HCT116 (cell line): Measurements from ENCODE around the gene PCSK6. TPM values are rescaled to one million over a fixed set of nuclear protein-coding genes. Genes with fewer than 3 reads are reported as not detected.

Experiments
- ATAC-seq: fragments of 200-7000 bp; cut with Tn5 transposase; 2 replicates; pipeline ENCODE4 v1.9.1; 2020; ENCODE audit warnings: mild to moderate bottlenecking, moderate library complexity
- BruUV-seq: library from RNA; stranded (reverse); fragments of 400-500 nt; replicated peaks from 2 replicates; lab custom pipeline; 2021; lab: Mats Ljungman, UMichigan
- CTCF ChIA-PET: fragments of 300-600 bp; sonication (Branson Sonifier 250); formaldehyde crosslinking; loops from one replicate; lab custom pipeline; 2021; ENCODE audit warnings: antibody characterized with exemption; lab: Charles Lee
- POLR2A ChIA-PET: fragments of 300-600, 350-600 bp; sonication (Branson Sonifier 250); formaldehyde crosslinking; loops from one replicate; lab custom pipeline; 2021; ENCODE audit warnings: antibody characterized with exemption; lab: Charles Lee
- RAD21 ChIA-PET, 2 experiments: fragments of 300-600 bp; sonication (Branson Sonifier 250); formaldehyde crosslinking; loops; one replicate each; lab custom pipeline; 2023; ENCODE audit warnings: low total read pairs in 2 of 2; ENCODE audit not compliant: uncharacterized antibody in 2 of 2, unreplicated experiment in 2 of 2, low non-redundant PET in 1 of 2; lab: Charles Lee
- DNase-seq: peaks from one replicate; pipeline ENCODE4 v3.0.0-alpha.2; 2010; ENCODE audit warnings: low read depth, low spot score
- H2AFZ ChIP-seq: fragments of 200-600 bp; shearing (Covaris generic), sonication (generic); 2 replicates; pipeline ENCODE4 v1.6.1; 2017; ENCODE audit warnings: low read depth, mixed run types, mixed read lengths, antibody characterized with exemption, low read length; ENCODE audit not compliant: poor library complexity, severe bottlenecking
- H3K27ac ChIP-seq: 2 replicates; pipeline ENCODE4 v1.5.1; 2012; ENCODE audit warnings: low read depth, low read length
- H3K27me3 ChIP-seq: fragments of 200-600 bp; sonication (generic); 2 replicates; pipeline ENCODE4 v1.6.1; 2016; ENCODE audit warnings: mixed run types, low read length, mixed read lengths; ENCODE audit not compliant: insufficient read depth
- H3K36me3 ChIP-seq, 2 experiments: fragments of 200-500 bp in 1 of 2; fragments of 200-600 bp in 1 of 2; sonication (Bioruptor generic) in 1 of 2; sonication (generic) in 1 of 2; 2 replicates each; pipeline versions ENCODE4 v1.5.1 to v1.6.1; 2014 to 2016; ENCODE audit warnings: low read length in 2 of 2, inconsistent platforms in 1 of 2, mixed read lengths in 1 of 2, mixed run types in 1 of 2; ENCODE audit not compliant: insufficient read depth in 2 of 2, control insufficient read depth in 1 of 2
- H3K4me1 ChIP-seq, 2 experiments: fragments of 200-600 bp in 1 of 2; sonication (generic) in 1 of 2; 2 replicates each; pipeline versions ENCODE4 v1.5.1 to v1.6.1; 2012 to 2017; ENCODE audit warnings: low read length in 2 of 2, inconsistent platforms in 1 of 2, mild to moderate bottlenecking in 1 of 2, mixed read lengths in 1 of 2, mixed run types in 1 of 2, moderate library complexity in 1 of 2; ENCODE audit not compliant: insufficient read depth in 2 of 2, control insufficient read depth in 1 of 2
- H3K4me2 ChIP-seq: fragments of 200-600 bp; sonication (generic); 2 replicates; pipeline ENCODE4 v1.6.1; 2017; ENCODE audit warnings: mixed run types, low read length, mixed read lengths
- H3K4me3 ChIP-seq, 2 experiments: fragments of 200-600 bp in 1 of 2; sonication (generic) in 1 of 2; replicated peaks in 1 of 2; 2 replicates each; pipeline ENCODE4 v1.5.1; 2011 to 2016; ENCODE audit warnings: low read length in 2 of 2, control low read depth in 1 of 2, low read depth in 1 of 2, mild to moderate bottlenecking in 1 of 2, mixed read lengths in 1 of 2, mixed run types in 1 of 2
- H3K79me2 ChIP-seq: fragments of 200-600 bp; sonication (generic); 2 replicates; pipeline ENCODE4 v1.6.1; 2017; ENCODE audit warnings: mild to moderate bottlenecking, mixed run types, low read length, moderate library complexity, mixed read lengths; ENCODE audit not compliant: insufficient read depth
- H3K9ac ChIP-seq: fragments of 200-600 bp; sonication (generic); 2 replicates; pipeline ENCODE4 v1.6.1; 2016; ENCODE audit warnings: low read length, mixed read lengths
- H3K9me2 ChIP-seq: fragments of 200-600 bp; sonication (generic), shearing (Covaris generic); 2 replicates; pipeline ENCODE4 v1.6.1; 2017; ENCODE audit warnings: mixed run types, mild to moderate bottlenecking, moderate library complexity; ENCODE audit not compliant: insufficient read depth
- H3K9me3 ChIP-seq, 2 experiments: fragments of 200-500 bp in 1 of 2; fragments of 200-600 bp in 1 of 2; sonication (Bioruptor generic) in 1 of 2; sonication (generic) in 1 of 2; 2 replicates each; pipeline ENCODE4 v1.6.1; 2014 to 2017; ENCODE audit warnings: low read length in 2 of 2, mixed read lengths in 2 of 2, inconsistent platforms in 1 of 2, low read depth in 1 of 2, mild to moderate bottlenecking in 1 of 2, mixed run types in 1 of 2, moderate library complexity in 1 of 2; ENCODE audit not compliant: control insufficient read depth in 1 of 2, insufficient read depth in 1 of 2
- H4K20me1 ChIP-seq: fragments of 200-600 bp; sonication (generic), shearing (Covaris generic); 2 replicates; pipeline ENCODE4 v1.6.1; 2017; ENCODE audit warnings: mixed run types, mild to moderate bottlenecking, moderate library complexity; ENCODE audit not compliant: insufficient read depth
- EGR1 ChIP-seq: IDR thresholded peaks from 2 replicates; pipeline ENCODE4 v1.6.1; 2012; ENCODE audit warnings: low read depth
- EZH2phosphoT487 ChIP-seq: fragments of 200-600 bp; IDR thresholded peaks from 2 replicates; pipeline ENCODE4 v1.6.1; 2018; ENCODE audit warnings: antibody characterized with exemption, borderline replicate concordance
- JUND ChIP-seq: IDR thresholded peaks from 2 replicates; pipeline ENCODE4 v1.6.1; 2012
- POLR2AphosphoS5 ChIP-seq: IDR thresholded peaks from 2 replicates; pipeline ENCODE4 v1.6.1; 2011; ENCODE audit warnings: mild to moderate bottlenecking, low read depth, low read length, moderate library complexity
- RAD21 ChIP-seq: IDR thresholded peaks from 2 replicates; pipeline ENCODE4 v1.6.1; 2012; ENCODE audit warnings: low read depth, mild to moderate bottlenecking
- SRF ChIP-seq: IDR thresholded peaks from 2 replicates; pipeline ENCODE4 v1.6.1; 2012; ENCODE audit warnings: low read depth
- YY1 ChIP-seq: IDR thresholded peaks from 2 replicates; pipeline ENCODE4 v1.6.1; 2011; ENCODE audit warnings: low read length, low read depth, moderate library complexity, mild to moderate bottlenecking; ENCODE audit not compliant: insufficient replicate concordance; ENCODE audit errors: extremely low read depth
- ZNF274 ChIP-seq: fragments of 200-500 bp; sonication (Bioruptor generic); IDR thresholded peaks from 2 replicates; pipeline ENCODE4 v1.6.1; 2014; ENCODE audit warnings: mild to moderate bottlenecking, low read depth, low read length, inconsistent platforms
- intact Hi-C: fragments of 100-400 bp; cut with micrococcal nuclease; formaldehyde crosslinking; loops from 2 replicates; pipeline ENCODE4 v1.10.0; 2022
- total RNA-seq: library from RNA; stranded (reverse); gene quantifications from one replicate; pipeline ENCODE4 v1.2.1, GENCODE V29; 2021; ENCODE audit not compliant: unreplicated experiment
- TF ChIP-seq, protein P1 (sequence below), 3 experiments: fragments of 200-600 bp in 1 of 3; sonication (generic) in 1 of 3; IDR thresholded peaks in 2 of 3; conservative IDR thresholded peaks in 1 of 3; 2 replicates each; pipeline ENCODE4 v1.5.1; 2012 to 2017; ENCODE audit warnings: low read depth in 2 of 3, low read length in 2 of 3, antibody characterized with exemption in 1 of 3, borderline replicate concordance in 1 of 3, control low read depth in 1 of 3, mild to moderate bottlenecking in 1 of 3, mixed read lengths in 1 of 3, mixed run types in 1 of 3, moderate library complexity in 1 of 3; ENCODE audit not compliant: insufficient read depth in 1 of 3

Gene PCSK6
- total RNA-seq, 1 experiment from 2014 or later: 13.5 TPM

DNA sequence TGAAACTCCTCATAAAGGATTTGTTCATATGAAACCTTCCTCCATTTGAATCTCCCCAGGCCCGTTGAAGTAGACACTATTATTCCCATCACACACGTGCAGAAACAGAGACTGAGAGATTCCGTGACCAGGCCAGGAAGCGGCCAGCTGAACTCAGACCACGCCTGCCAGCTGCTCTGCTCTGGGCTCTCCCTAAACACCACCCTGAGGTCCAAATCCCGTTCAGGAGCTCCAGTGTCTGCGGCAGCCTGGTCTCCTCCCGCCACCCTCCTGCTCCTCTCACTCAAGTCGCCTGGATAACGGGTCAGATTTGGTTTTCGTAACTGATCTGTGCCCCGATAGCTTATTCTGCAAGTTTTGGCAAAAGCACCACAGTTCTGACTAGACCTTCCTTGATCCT lies 140.9 kb downstream of the PCSK6 start:
- H2AFZ ChIP-seq: no peak overlapping the region
- DNase-seq (no peak), ATAC-seq (no peak)
- no peaks in the 10 kb centered on the region for H3K27me3 ChIP-seq
- RAD21 ChIA-PET: no interaction called here
- no peak overlapping the region for H3K4me2 ChIP-seq
- H3K9me3 ChIP-seq: no peaks in the 10 kb centered on the region
- H3K27ac ChIP-seq: no peak overlapping the region
- CTCF ChIA-PET: no interaction called here
- no peak overlapping the region for H3K9ac ChIP-seq
- POLR2A ChIA-PET: no interaction called here
- no peak for TF ChIP-seq YY1
- TF ChIP-seq POLR2AphosphoS5: no peak
- no peak for TF ChIP-seq RAD21
- no peak for TF ChIP-seq EGR1
- TF ChIP-seq ZNF274: no peak
- TF ChIP-seq JUND: no peak
- TF ChIP-seq, protein P1, sequence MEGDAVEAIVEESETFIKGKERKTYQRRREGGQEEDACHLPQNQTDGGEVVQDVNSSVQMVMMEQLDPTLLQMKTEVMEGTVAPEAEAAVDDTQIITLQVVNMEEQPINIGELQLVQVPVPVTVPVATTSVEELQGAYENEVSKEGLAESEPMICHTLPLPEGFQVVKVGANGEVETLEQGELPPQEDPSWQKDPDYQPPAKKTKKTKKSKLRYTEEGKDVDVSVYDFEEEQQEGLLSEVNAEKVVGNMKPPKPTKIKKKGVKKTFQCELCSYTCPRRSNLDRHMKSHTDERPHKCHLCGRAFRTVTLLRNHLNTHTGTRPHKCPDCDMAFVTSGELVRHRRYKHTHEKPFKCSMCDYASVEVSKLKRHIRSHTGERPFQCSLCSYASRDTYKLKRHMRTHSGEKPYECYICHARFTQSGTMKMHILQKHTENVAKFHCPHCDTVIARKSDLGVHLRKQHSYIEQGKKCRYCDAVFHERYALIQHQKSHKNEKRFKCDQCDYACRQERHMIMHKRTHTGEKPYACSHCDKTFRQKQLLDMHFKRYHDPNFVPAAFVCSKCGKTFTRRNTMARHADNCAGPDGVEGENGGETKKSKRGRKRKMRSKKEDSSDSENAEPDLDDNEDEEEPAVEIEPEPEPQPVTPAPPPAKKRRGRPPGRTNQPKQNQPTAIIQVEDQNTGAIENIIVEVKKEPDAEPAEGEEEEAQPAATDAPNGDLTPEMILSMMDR (IDR thresholded peaks at IDR 0.05 in 2 of 3, conservative IDR thresholded peaks at IDR 0.05 in 1 of 3; ENCODE audit: borderline replicate concordance in 1 of 3, insufficient read depth in 1 of 3, low read depth in 2 of 3, low read length in 2 of 3): no peak
- TF ChIP-seq SRF: no peak
- TF ChIP-seq EZH2phosphoT487: no peak
- intact Hi-C loops: loop anchor here (10.0 kb wide), 1 partner anchor 226 kb away; no protein-coding TSS in a partner anchor
- H3K36me3 ChIP-seq: no peaks in the 10 kb centered on the region
- H4K20me1 ChIP-seq: no peaks in the 10 kb centered on the region
- BruUV-seq: no TSS peak
- H3K4me3 ChIP-seq: no peak overlapping the region
- H3K9me2 ChIP-seq: no peaks in the 10 kb centered on the region
- H3K4me1 ChIP-seq: 0 out of 4 replicates have a peak, but pooled peaks cover 0 to 2% of the 10 kb centered on the region in 2 experiments
- no peaks in the 10 kb centered on the region for H3K79me2 ChIP-seq
